Amniotic epithelial cell (primary cell): Measurements from ENCODE around the gene TNNI2.

ENCODE experiments used
- DNase-seq: peaks from one replicate; pipeline ENCODE4 v3.0.0-alpha.2; 2010; ENCODE audit warnings: low read depth

TNNI2 gene

DNA sequence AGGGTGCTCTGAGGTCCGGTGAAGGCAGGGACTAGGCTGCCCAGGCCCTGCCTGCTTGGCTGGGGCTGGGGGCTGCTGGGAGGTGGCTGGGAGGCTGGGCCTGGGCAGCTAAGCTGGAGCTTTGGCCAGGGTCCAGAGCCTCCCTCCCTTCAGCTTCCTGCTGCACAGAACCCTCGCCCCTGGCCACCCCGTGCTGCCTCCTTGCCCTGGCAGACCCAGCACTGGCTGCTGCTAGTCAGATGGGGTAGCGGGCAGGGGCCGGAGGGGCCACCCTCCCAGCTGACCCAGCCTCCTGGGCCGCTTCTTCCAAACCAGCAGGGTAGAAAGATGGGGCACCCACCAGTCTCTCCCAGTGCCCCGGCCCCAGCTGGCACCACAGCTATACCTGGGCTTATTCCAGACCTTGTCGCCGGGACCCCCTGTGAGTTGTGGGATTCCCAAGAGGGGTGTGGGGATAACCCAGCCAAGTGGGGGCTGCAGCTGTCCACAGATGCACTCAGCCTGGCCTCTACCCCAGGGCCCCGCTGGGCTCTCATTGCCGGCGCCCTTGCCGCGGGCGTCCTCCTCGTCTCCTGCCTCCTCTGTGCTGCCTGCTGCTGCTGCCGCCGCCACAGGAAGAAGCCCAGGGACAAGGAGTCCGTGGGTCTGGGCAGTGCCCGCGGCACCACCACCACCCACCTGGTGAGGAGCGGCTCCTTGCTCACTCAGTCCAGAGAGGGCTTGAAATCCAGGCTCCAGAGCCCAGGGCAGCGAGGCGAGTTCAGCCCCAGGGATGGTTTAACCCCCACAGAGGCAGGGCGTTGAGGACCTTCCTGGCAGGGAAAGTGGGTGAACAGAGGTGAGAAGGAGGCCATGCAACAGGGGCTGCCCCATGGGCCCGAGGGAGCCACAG, 3.8 kb upstream of the TNNI2 start, which contains the start of gene SYT8:
Gene SYT8, plus strand, starts transcription at position 212 of the 892 bp plus-strand sequence. Its CDS starts 116 bp downstream, at position 328.
- no peak for DNase-seq

DNA sequence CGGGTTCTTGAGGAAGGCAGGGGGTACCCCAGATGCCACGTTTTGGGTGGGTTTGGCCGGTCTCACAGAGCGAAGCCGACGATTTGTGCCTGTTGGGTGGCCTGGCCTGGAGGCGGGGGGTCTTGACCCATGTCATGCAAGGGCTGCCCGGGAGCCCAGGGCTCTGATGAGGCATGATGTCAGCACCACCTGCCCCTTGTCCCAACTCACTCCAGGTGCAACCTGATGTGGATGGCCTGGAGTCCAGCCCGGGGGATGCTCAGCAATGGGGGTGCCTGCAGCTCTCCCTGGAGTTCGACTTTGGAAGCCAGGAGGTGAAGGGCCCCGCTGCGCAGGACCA, 3.1 kb upstream of the TNNI2 start:
- no peak for DNase-seq

DNA sequence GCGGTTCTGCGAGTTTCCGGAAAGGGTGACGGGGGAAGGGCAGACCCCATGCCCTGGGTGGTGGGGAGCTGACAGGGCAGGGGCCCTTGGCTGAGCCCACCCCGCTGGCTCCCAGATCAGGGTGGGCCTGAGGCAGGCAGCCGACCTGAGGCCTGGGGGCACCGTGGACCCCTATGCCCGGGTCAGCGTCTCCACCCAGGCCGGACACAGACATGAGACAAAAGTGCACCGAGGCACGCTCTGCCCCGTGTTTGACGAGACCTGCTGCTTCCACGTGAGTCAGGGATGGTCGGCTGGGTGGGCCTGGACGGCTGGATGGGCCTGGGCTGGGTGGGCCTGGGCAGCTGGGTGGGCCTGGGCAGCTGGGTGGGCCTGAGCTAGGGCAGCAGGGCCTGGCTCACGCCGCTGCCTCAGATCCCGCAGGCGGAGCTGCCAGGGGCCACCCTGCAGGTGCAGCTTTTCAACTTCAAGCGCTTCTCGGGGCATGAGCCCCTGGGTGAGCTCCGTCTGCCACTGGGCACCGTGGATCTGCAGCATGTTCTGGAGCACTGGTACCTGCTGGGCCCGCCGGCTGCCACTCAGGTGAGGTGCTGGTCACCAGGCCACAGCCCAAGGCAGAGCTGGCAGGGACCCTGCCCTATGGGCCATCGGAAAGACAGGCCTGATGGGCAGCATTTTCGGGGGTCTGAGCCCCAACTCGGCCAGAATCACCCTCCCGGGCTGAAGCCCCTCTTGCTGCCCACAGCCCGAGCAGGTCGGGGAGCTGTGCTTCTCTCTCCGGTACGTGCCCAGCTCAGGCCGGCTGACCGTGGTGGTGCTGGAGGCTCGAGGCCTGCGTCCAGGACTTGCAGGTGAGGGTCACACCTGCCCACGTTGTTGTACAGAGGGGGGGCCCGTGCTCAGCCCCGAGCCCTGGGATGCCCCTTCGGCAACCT, 2.5 kb upstream of the TNNI2 start:
- DNase-seq, result no peak

DNA sequence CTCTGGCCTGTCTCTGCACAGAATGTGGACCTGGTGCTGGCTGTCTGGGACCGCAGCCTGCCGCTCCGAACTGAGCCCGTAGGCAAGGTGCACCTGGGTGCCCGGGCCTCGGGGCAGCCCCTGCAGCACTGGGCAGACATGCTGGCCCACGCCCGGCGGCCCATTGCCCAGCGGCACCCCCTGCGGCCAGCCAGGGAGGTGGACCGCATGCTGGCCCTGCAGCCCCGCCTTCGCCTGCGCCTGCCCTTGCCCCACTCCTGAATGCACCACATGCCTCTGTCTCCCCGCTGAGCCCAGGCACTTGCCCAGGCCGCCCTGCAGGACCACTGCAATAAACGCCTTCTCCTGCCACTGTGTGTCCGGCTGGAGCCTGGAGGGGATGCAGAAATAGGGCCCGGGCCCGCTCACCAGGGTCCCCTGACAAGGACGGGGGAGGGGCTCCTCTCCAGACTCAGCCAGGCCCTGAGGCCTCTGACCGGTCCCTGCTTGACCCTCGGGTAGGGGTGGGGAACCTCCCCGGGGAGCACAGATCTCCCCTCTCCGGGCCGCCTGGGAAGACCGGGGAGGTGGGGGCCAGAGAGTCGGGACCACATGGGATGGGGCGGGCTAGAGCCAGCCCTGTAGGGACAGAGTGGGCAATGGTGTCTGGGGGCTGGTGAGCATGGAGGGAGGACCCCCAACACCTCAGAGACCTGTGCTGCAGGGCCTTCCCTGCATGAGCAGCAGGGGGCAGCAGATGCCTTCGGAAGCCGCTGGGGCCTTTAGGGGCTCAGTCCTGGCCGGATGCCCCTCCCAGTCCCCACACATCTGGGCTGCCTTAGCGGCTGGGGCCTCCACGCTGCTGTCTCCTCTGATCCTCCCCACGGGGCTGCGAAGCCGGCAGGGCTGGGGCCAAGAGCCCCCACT, 1.4 kb upstream of the TNNI2 start:
- peak; percentile 52 for DNase-seq

DNA sequence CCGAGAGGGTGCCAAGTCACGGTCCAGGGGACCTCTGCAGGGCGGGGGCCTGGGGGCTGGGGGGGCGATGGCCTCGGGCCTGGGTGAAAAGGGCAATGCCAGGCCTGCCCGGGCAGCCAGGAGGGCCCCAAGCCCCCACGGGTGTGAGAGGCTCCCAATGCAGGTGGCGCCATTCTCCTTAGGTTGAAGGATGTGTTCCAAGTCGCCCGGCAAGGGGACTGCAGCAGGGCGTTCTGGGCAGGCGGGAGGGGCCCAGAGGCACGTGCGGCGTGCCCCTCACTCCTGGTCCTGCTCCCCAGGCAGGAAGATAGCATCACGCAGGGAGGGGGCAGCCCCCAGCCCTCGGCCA, 730 bp upstream of the TNNI2 start:
- DNase-seq, result no peak

DNA sequence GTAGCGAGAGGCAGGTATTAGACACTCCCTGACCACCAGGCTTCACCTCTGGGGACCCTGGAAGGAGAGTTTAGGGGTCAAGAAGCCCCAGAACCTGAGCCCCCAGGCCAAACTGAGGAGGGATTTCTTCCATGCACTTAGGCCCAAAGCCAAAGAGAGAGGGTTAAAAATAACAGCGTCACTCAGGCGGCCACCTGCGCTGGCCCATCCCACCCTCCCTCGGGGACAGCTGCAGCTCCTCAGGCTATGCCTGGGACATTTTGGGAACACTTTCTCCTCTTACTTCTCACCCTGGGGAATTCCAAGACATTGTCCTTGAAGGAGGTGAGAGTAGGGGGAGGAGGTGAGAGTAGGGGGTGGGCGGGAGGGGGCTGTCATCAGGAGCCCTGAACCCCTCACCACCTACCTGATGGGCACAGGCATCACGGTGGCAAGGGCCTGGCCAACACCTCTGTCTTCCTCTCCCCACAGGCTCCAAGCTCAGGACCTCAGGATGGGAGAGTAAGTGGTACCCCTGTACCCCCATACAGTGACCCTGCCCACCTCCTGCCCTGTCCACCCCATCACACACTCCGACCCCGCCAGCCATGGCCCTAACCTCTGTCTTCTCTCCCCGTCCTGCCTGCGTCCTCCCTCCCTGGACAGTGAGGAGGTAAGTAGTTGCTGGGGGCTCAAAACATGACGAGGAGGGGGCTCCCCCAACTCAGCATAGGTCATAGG, 583 bp downstream of the TNNI2 start:
- no peak for DNase-seq

DNA sequence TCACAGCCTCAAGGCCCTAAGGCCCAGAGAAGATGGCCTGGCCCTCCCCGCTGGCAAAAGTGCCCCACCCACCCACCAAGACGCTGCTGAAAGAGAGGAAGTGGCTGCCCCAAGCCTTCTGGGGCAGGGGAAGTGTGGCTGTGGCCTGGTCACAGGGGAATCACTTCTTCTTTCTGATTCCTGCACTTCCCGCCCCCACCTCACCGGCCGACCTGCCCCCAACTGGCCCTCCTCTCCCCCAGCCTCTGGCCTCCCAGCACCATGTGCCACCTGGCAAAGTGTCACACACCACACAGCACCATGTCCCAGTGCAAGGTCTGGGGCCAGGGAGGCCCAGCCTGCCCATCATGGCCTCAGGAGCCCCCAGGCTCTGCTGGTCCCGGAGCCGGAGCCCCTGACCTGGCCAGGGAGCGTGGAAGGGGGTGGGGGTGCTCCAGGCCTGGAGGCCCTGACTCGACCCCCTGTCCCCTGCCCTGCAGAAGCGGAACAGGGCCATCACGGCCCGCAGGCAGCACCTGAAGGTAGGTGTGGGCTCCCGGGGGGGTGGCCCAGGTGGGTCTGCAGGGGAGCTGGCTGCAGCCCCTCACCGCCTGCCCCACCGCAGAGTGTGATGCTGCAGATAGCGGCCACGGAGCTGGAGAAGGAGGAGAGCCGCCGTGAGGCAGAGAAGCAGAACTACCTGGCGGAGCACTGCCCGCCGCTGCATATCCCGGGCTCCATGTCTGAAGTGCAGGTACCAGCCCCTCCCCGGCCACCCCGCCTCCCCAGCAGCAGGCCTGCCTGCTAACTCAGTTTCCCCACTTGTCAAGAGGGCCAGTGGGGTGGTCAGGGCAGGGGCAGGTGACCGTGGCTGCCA, 1.4 kb downstream of the TNNI2 start:
- no peak for DNase-seq

DNA sequence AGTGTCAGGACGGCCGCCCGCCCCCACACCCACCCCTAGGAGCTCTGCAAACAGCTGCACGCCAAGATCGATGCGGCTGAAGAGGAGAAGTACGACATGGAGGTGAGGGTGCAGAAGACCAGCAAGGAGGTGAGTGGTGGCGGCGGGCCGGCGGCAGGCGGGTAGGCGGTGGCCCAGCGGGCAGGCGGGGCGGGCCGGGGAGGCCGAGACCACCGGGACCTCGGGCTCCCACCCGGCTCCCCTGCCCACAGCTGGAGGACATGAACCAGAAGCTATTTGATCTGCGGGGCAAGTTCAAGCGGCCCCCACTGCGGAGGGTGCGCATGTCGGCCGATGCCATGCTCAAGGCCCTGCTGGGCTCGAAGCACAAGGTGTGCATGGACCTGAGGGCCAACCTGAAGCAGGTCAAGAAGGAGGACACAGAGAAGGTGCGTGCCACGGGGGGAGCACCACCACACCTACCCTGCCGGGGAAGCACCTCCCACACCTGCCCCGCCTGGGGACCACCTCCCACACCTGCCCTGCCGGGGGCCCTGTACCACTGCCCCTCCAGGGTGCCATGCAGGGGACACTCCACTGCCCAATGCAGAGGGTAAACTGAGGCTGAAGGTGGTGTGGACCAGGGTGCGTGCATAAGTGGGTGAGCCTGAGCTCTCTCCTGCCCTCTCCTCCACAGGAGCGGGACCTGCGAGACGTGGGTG, 2.1 kb downstream of the TNNI2 start:
- no peak for DNase-seq

DNA sequence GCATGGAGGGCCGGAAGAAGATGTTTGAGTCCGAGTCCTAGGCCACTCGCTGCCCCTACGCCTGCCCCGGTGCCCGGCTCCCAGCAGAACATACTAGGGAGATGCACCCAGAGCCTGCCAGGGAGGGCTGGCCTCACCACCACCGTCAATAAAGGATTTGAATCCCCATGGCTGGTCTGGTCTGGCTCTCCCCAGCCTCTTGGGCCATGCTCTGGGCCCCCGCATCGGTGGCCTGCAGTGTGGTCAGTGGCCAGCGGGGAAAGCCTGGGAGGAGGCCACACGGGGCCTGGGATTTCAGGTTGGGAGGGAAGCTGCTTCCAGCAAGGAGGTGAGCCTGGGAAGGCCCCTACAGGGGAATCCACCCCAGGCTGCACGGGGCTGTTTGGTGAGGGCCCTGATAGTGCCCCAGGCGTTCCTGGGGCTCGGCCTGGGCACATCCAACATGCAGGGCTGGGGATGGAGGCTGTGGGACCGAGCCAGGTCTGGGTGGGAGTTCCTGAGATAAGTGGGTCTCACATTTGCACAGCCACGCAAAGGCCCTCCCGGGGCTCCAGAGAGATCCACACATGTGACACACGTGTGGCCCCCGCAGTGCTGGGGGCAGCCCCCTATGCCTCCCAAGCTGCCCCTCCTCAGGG, 2.8 kb downstream of the TNNI2 start:
- DNase-seq, result no peak

DNA sequence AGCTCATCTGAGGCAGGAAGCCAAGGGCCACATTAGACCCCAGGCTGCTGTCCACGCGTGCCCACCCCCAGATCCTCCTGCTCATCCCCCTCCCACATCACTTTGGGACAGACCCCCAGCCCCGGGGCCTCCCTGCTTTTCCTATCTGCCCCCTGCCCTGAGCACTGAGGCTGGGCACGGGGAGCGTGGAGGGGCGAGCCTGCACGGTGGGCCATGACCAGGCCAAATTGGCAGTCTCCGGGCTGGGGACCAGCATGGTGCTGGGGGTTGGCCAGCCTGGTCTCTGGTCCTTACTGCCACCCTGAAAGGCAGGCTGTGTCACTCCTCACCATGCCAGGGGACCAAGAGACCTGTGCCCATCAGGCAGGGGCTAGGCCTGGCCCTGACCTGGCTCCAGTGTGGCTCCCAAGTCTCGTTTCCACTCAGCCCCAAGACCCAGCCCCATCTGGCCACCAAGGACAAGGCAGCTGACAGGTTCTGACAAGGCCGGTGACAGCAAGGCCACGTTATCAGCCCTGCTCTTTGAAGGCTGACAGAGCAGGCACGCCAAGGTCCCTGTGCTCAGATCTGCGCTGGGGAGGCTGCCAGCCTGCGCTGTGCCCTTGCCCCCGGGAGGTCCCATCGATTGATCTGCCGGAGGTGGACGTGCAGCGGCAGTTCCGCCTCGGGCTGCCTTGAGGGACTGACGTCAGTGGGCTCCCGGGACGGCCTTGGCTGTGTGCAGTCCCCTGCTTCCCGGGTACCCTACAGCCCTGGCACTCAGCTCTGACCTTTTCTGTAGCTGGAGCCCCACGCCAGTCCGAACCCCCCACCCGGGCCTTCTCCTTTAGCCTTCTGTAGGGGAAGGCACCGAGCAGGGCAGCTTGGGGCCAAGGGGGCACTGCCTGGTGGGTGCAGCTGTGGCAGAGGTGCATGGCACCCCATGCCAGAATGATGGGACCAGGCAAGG, 3.6 kb downstream of the TNNI2 start:
- DNase-seq, result no peak

DNA sequence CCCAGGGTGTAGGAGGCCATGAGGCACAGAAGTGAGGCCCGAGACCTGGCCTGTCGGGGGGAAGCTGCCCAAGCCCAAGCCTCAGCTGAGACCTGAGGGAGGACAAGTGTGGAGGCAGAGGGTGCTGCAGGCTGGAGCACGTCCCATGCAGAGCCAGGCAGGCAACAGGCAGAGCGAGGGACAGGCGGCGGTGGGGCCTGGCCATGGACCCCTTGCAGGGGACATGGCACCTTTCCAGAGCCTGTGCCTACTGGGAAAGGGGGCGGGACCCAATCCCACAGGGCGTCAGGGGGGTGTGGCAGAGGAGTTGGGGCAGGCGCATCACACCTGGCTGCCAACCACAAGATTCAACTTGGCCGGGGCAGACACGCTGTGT, 4.3 kb downstream of the TNNI2 start:
- no peak for DNase-seq

DNA sequence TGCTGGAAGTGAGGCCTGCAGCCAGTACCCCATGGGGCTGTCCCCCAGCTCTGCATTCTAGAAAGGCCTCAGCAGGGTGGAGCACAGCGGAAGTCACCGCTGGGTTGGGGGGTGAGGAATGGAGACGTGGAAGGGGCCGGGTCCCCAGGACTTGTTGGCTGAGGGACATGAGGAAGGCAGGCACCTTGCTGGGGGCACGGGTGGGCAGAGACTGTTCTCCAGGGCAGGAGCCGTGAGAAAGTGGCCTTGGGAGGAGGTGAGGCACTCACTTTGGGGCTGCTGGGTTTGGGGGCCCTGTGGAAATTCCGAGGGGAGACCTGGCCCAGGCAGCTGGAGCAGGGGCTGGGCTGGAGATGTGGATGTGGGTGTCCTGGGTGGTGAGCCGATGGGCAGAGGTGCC, 5.0 kb downstream of the TNNI2 start:
- no peak for DNase-seq

DNA sequence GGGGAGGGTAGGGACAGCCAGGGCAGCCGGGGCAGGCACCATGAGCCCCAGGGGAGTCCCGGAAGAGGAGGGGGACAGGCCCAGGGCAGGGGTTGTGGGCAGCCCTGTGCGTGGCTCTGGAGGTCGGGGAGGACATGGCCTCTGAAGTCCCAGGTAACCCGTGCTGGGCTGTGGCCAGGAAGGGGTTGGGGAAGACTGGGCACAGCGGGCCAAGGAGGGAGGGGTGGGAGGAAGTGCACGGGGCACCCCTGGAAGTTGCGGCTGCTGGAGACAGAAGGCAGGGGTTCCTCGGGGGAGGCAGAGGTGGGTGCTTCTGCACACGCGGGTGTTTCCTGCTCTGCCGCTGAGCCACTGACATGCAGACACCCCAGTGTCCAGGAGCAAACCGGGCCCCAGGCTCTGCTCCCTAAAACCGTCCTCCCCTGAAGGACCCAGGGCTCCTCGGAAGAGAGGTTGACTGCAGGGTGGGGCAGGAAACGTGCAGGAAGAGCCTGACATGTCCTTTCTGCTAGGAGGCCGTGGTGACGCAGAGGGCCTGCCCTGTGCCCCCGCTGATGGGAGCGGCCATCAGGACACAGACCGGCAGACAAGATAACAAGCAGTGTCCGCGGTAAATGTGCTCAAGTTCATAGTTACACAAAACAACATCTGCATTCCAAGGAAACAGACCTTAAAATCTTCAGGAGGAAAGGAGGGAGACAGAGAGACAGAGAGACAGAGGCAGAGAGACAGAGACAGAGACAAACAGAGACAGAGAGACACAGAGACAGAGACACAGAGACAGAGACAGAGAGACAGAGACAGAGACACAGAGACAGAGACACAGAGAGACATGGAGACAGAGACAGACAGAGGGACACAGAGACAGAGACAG, 5.7 kb downstream of the TNNI2 start:
- DNase-seq, result peak; percentile 33

DNA sequence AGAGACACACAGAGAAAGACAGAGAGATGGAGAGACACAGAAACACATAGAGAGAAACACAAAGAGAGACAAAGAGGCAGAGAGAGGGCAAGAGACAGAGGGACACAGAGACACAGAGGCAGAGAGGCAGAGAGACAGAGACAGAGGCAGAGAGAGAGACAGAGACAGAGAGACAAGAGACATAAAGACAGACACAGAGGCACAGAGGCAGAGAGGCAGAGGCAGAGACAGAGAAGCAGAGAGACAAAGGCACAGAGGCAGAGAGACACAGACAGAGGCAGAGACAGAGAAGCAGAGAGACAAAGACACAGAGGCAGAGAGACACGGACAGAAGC, 6.3 kb downstream of the TNNI2 start:
- no peak for DNase-seq

DNA sequence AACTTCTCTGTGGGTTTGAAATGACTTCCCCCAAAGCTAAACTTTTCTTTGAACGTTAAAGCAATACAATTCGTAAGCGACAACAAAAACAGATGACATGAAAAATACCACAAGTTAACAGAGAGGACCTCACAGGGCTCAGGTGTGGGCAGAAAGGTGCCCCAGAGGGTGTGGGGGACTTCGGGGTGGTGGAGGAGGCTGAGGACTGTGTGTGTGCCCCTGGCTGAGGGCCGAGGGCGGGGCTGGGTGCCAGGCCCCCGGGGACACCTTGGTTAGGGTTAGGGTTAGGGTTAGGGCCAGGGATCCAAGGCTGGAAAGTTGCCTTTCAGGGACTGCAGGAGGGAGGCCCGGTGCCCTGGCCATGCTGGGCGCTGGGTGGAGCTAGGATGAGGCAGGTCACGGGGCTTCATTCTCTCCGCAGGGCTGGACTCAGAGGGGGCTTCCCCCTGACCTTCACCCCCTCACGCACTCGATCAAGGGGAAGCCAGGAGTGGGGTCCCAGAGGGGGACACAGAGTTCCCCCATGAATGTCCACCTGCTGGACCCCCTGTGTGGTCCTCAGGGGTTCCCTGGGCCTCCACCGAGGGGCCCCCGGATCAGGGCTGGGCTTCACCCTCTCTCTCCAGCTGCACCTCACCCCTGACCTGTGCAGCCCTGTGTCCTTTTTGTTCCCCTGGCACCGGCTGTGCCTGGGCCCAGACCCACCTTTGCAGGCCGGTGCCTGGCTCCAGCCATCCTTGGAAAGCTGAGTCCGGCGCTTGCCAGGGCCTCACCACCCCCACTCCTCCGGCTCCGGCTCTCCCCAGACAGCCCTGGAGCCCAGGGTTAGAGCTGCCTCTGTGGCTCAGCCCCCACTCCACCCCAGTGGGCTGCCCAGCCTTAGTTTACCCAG, 7.0 kb downstream of the TNNI2 start:
- no peak for DNase-seq

DNA sequence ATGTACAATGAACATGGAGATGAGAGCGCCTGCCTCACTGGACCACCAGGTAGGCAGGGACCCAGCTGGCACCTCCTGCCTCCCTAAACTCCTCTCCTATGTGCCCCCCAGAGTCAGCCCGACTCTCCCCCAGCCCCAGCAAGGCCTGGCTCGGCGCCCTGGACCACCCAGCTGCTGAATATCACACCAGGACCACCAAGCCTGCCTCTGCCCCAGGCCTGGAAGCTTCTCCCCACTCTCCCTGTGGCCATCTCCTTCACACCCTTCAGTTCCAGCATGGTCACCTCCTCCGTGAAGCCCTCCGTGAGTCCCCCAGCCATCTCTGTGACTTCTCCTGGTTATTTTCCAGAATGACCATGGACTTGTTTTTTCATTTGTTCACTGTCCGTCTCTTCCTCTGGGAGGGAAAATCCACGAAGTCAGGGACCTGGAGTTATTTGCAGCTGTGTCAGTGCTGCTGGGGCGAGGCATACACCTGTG, 7.7 kb downstream of the TNNI2 start:
- DNase-seq, result no peak
